Measurements from ENCODE around the gene TSPAN9. TPM values are rescaled to one million over a fixed set of nuclear protein-coding genes. Genes with fewer than 3 reads are reported as not detected.

TSPAN9 gene
- total RNA-seq, 1 experiment from 2014 or later = 13.2 TPM

DNA sequence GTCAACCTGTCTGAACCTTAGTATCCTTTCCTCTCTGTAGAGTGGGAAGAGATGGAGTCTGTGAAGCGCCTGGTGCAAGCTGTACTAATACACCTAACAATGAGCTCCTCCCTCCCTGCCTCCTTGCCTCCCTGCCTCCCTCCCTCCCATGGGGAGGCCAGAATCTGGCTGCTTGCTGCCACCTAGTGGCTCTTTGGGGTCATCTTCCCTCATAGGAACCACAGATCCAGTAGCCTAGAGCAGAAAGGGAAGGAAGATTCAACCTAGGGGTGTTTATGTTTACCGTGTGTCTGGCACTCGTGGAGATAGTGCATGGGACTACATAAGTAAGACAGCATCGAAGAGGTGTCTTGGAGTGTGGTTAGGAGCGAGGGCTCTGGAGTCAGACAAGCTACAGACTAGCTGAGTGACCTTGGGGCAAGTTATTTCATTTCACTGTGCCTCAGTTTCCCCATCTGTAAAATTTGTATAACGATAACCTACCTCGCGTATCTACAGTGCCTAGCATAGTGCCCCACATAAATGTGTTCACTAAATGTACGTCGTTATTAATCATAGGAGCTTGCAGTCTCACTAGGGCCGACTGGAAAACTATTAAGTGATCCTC lies 35.5 kb upstream of the TSPAN9 start:
- intact Hi-C loops (cut with micrococcal nuclease) = loop anchor here (1.0 to 5.0 kb wide), 3 partner anchors 157 to 358 kb away; no protein-coding TSS in a partner anchor
- H3K79me2 ChIP-seq (ENCODE audit: insufficient read depth, low read length) = no peaks in the 10 kb centered on the region
- no peak for TF ChIP-seq ZNF274 (IDR thresholded peaks at IDR 0.05; ENCODE audit: low read depth, low read length)
- TF ChIP-seq, protein P1, sequence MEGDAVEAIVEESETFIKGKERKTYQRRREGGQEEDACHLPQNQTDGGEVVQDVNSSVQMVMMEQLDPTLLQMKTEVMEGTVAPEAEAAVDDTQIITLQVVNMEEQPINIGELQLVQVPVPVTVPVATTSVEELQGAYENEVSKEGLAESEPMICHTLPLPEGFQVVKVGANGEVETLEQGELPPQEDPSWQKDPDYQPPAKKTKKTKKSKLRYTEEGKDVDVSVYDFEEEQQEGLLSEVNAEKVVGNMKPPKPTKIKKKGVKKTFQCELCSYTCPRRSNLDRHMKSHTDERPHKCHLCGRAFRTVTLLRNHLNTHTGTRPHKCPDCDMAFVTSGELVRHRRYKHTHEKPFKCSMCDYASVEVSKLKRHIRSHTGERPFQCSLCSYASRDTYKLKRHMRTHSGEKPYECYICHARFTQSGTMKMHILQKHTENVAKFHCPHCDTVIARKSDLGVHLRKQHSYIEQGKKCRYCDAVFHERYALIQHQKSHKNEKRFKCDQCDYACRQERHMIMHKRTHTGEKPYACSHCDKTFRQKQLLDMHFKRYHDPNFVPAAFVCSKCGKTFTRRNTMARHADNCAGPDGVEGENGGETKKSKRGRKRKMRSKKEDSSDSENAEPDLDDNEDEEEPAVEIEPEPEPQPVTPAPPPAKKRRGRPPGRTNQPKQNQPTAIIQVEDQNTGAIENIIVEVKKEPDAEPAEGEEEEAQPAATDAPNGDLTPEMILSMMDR (IDR thresholded peaks at IDR 0.05 in 2 of 3, conservative IDR thresholded peaks at IDR 0.05 in 1 of 3; ENCODE audit: borderline replicate concordance in 1 of 3, insufficient read depth in 1 of 3, low read depth in 2 of 3, low read length in 2 of 3) = peak; percentile 57 to 82 (median 68); a peak in 5 of 6 replicates
- TF ChIP-seq CEBPB (IDR thresholded peaks at IDR 0.05; ENCODE audit: low read depth) = no peak
- TF ChIP-seq JUND (IDR thresholded peaks at IDR 0.05) = no peak
- no peak for TF ChIP-seq EGR1 (IDR thresholded peaks at IDR 0.05; ENCODE audit: low read depth)
- TF ChIP-seq RAD21 (IDR thresholded peaks at IDR 0.05; ENCODE audit: low read depth) = peak; percentile 70
- no peak for TF ChIP-seq EZH2phosphoT487 (IDR thresholded peaks at IDR 0.05; ENCODE audit: borderline replicate concordance)
- no peak for TF ChIP-seq FOSL1 (IDR thresholded peaks at IDR 0.05; ENCODE audit: low read depth)
- TF ChIP-seq EZH2 (IDR thresholded peaks at IDR 0.05) = no peak
- ChIA-PET RAD21 (ENCODE audit: low non-redundant PET in 1 of 2, low total read pairs in 2 of 2, uncharacterized antibody in 2 of 2, unreplicated experiment in 2 of 2) (interaction anchor here (0.6 to 1.8 kb wide), 6 partner anchors 11 to 188 kb away, joined by 3 to 7 read pairs (median 3); no protein-coding TSS in a partner anchor), POLR2A (no interaction called here), CTCF (interaction anchor here (0.5 to 1.7 kb wide), 37 partner anchors 9 to 1077 kb away, joined by 3 to 28 read pairs (median 4); partner anchors contain the start of genes FOXM1, RHNO1 and TULP3)
- no peak overlapping the region for H3K27ac ChIP-seq (ENCODE audit: low read depth, low read length)
- no peak overlapping the region for H3K4me2 ChIP-seq (ENCODE audit: low read length)
- peaks cover 0 to 5% of the 10 kb centered on the region in 2 experiments; a peak in 2 of 4 replicates for H3K4me1 ChIP-seq (ENCODE audit: control insufficient read depth in 1 of 2, insufficient read depth in 2 of 2, low read length in 2 of 2)
- H3K9me2 ChIP-seq (ENCODE audit: insufficient read depth) = no peaks in the 10 kb centered on the region
- no peaks in the 10 kb centered on the region for H3K9me3 ChIP-seq (ENCODE audit: control insufficient read depth in 1 of 2, insufficient read depth in 1 of 2, low read depth in 1 of 2, low read length in 2 of 2)
- no peaks in the 10 kb centered on the region for H4K20me1 ChIP-seq (ENCODE audit: insufficient read depth)
- no TSS peak for BruUV-seq (replicated peaks)
- no peak overlapping the region for H3K4me3 ChIP-seq (replicated peaks in 1 of 2; ENCODE audit: low read depth in 1 of 2, low read length in 2 of 2)
- peaks cover 4 to 23% of the 10 kb centered on the region in 2 experiments; a peak in 2 of 4 replicates for H3K36me3 ChIP-seq (ENCODE audit: control insufficient read depth in 1 of 2, insufficient read depth in 2 of 2, low read length in 2 of 2)
- DNase-seq (ENCODE audit: low read depth, low spot score) = peak; percentile 69
- H2AFZ ChIP-seq (ENCODE audit: low read depth, low read length, poor library complexity, severe bottlenecking) = no peak overlapping the region
- peak; percentile 95 for ATAC-seq
- no peak overlapping the region for H3K9ac ChIP-seq (ENCODE audit: low read length)
- no peaks in the 10 kb centered on the region for H3K27me3 ChIP-seq (ENCODE audit: insufficient read depth, low read length)

Data from HCT116 (cell line).